HepG2 (cell line): ENCODE data around the gene MTHFSD. TPM values are rescaled to one million over a fixed set of nuclear protein-coding genes. Genes with fewer than 3 reads are reported as not detected.

Experiments used
- CBFB ChIP-seq: sonication (generic); formaldehyde crosslinking; IDR thresholded peaks from 2 replicates; pipeline ENCODE4 v1.4.0; 2020; ENCODE audit warnings: missing genetic modification reagents
- CENPX ChIP-seq: sonication (generic); formaldehyde crosslinking; IDR thresholded peaks from 2 replicates; pipeline ENCODE4 v1.9.0; 2021; ENCODE audit warnings: mild to moderate bottlenecking, missing genetic modification reagents, moderate library complexity
- CREB1 ChIP-seq, 2 experiments: fragments of 450-650 bp in 1 of 2; IDR thresholded peaks; 2 replicates each; pipeline ENCODE4 v1.6.1; 2016 to 2017; ENCODE audit warnings: control low read depth in 1 of 2, mild to moderate bottlenecking in 1 of 2, missing compliant biosample characterization in 1 of 2, missing genetic modification characterization in 1 of 2
- GTF3A ChIP-seq: sonication (generic); formaldehyde crosslinking; conservative IDR thresholded peaks from 2 replicates; pipeline ENCODE4 v1.4.0; 2020; ENCODE audit warnings: mild to moderate bottlenecking, missing genetic modification reagents
- HES4 ChIP-seq: sonication (generic); formaldehyde crosslinking; IDR thresholded peaks from 2 replicates; pipeline ENCODE4 v1.9.0; 2021; ENCODE audit warnings: mild to moderate bottlenecking, missing genetic modification reagents, borderline replicate concordance
- MATR3 ChIP-seq: sonication (generic); formaldehyde crosslinking; IDR thresholded peaks from 2 replicates; pipeline ENCODE4 v1.4.0; 2020; ENCODE audit warnings: missing genetic modification reagents
- NFIC ChIP-seq: IDR thresholded peaks from 2 replicates; pipeline ENCODE4 v1.6.1; 2012; ENCODE audit warnings: mild to moderate bottlenecking, low read length, inconsistent platforms
- SIX1 ChIP-seq: sonication (generic); formaldehyde crosslinking; IDR thresholded peaks from 2 replicates; pipeline ENCODE4 v1.4.0; 2020; ENCODE audit warnings: missing genetic modification reagents, borderline replicate concordance
- TBX2 ChIP-seq: sonication (generic); formaldehyde crosslinking; IDR thresholded peaks from 2 replicates; pipeline ENCODE4 v1.5.0; 2020; ENCODE audit warnings: missing genetic modification reagents, mild to moderate bottlenecking, borderline replicate concordance
- ZFY ChIP-seq: sonication (generic); formaldehyde crosslinking; IDR thresholded peaks from 2 replicates; pipeline ENCODE4 v1.4.0; 2020; ENCODE audit warnings: missing genetic modification reagents
- ZNF160 ChIP-seq: sonication (generic); formaldehyde crosslinking; IDR thresholded peaks from 2 replicates; pipeline ENCODE4 v1.8.0; 2022; ENCODE audit warnings: mild to moderate bottlenecking, inconsistent platforms, missing genetic modification reagents
- ZNF17 ChIP-seq: sonication (generic); formaldehyde crosslinking; IDR thresholded peaks from 2 replicates; pipeline ENCODE4 v1.5.0; 2020; ENCODE audit warnings: mild to moderate bottlenecking, missing genetic modification reagents
- ZNF3 ChIP-seq: IDR thresholded peaks from 2 replicates; pipeline ENCODE4 v1.7.0; 2017; ENCODE audit warnings: inconsistent platforms
- ZNF629 ChIP-seq: sonication (generic); formaldehyde crosslinking; conservative IDR thresholded peaks from 2 replicates; pipeline ENCODE4 v1.5.0; 2020; ENCODE audit warnings: missing genetic modification reagents
- polyA plus RNA-seq, 8 experiments: library from polyadenylated mRNA; depleted of rRNA in 3 of 8; stranded (reverse) in 7 of 8; unstranded in 1 of 8; fragments of >200 nt; fragmentation: Illumina TruSeq in 4 of 8; extraction: Trizol in 4 of 8; gene quantifications; 2 replicates each; pipeline versions ENCODE4 v1.2.1 to v1.2.3, GENCODE V29; 2011 to 2016; ENCODE audit warnings: low read depth in 4 of 8, missing spikeins in 1 of 8, mixed read lengths in 1 of 8; ENCODE audit not compliant: insufficient read depth in 1 of 8
- total RNA-seq, 5 experiments: library from RNA; depleted of rRNA; stranded (reverse); fragments of >200 nt; fragmentation: Illumina TruSeq; extraction: Trizol; gene quantifications; 2 replicates each; pipeline ENCODE4 v1.2.3, GENCODE V29; 2016; ENCODE audit warnings: low read depth in 1 of 5
- TF ChIP-seq, protein P1 (sequence below): sonication (generic); formaldehyde crosslinking; IDR thresholded peaks from 2 replicates; pipeline ENCODE4 v1.5.1; 2020; ENCODE audit warnings: missing genetic modification reagents, mild to moderate bottlenecking, borderline replicate concordance
- TF ChIP-seq, protein P2 (sequence below): fragments of 450-650 bp; IDR thresholded peaks from 2 replicates; pipeline ENCODE4 v1.6.1; 2017
- TF ChIP-seq, protein P3 (sequence below): sonication (generic); formaldehyde crosslinking; IDR thresholded peaks from 2 replicates; pipeline ENCODE4 v1.4.0; 2020; ENCODE audit warnings: mild to moderate bottlenecking, low read depth, missing genetic modification reagents
- TF ChIP-seq, protein P4 (sequence below): sonication (generic); formaldehyde crosslinking; IDR thresholded peaks from 2 replicates; pipeline ENCODE4 v1.8.1; 2022; ENCODE audit warnings: mild to moderate bottlenecking, missing genetic modification reagents
- TF ChIP-seq, protein P5 (sequence below): sonication (generic); formaldehyde crosslinking; IDR thresholded peaks from 2 replicates; pipeline ENCODE4 v1.5.0; 2020; ENCODE audit warnings: mild to moderate bottlenecking, missing genetic modification reagents
- TF ChIP-seq, protein P6 (sequence below): sonication (generic); formaldehyde crosslinking; IDR thresholded peaks from 2 replicates; pipeline ENCODE4 v1.8.0; 2022; ENCODE audit warnings: missing genetic modification reagents, low read depth, mild to moderate bottlenecking, borderline replicate concordance

MTHFSD gene
- total and polyA plus RNA-seq, 2 of the 13 experiments (the other 11 are each of a cell fraction or from before 2014, with no cell fraction given), result 14.2 to 16.3 TPM

DNA sequence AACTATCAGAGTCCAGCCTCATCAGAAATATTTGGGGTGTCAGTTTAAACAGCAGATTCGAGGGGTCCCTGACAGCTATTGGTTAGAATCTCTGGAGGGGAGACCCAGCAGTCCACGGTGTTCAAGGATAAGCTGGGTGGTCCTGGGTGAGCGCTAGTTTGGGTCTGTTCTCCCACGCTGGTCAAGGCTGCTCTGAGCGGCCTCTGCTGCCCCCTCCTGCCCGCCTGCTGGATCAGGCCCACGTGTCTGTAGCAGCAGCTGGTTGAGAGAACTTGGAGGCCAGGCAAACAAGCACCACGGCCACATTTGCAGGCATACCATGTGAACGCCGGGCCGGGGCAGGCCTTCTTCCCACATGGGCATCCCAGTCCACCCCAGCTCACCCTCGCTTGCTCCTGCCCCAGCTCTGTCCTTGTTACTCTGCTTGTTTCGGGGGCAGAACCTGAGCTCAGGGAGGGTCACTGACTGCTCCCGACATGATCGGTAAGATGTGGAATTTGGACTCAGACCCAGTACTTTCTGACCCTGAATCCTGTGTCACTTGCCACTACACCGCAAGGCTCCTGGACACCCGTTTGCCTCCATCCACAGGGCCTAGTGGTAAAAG is 37.3 kb downstream of the MTHFSD start (continued):
- TF ChIP-seq TBX2 (CRISPR knock-in tag) (0 out of 2 replicates have a peak, but pooled peaks have one; percentile 19), CENPX (CRISPR knock-in tag) (no peak), CREB1 (IDR thresholded peaks at IDR 0.05) (no peak), CREB1 (CRISPR knock-in tag; IDR thresholded peaks at IDR 0.05) (no peak), SIX1 (CRISPR knock-in tag) (no peak), ZNF3 (CRISPR knock-in tag) (no peak), ZFY (peak; percentile 30; the same call in 1 of the 2 replicates), ZNF160 (CRISPR knock-in tag) (no peak), ZNF629 (CRISPR knock-in tag) (no peak), HES4 (CRISPR knock-in tag) (0 out of 2 replicates have a peak, but pooled peaks have one; percentile 40), GTF3A (CRISPR knock-in tag) (no peak), MATR3 (no peak), ZNF17 (no peak), NFIC (no peak), CBFB (CRISPR knock-in tag) (no peak)
- TF ChIP-seq, protein P1, sequence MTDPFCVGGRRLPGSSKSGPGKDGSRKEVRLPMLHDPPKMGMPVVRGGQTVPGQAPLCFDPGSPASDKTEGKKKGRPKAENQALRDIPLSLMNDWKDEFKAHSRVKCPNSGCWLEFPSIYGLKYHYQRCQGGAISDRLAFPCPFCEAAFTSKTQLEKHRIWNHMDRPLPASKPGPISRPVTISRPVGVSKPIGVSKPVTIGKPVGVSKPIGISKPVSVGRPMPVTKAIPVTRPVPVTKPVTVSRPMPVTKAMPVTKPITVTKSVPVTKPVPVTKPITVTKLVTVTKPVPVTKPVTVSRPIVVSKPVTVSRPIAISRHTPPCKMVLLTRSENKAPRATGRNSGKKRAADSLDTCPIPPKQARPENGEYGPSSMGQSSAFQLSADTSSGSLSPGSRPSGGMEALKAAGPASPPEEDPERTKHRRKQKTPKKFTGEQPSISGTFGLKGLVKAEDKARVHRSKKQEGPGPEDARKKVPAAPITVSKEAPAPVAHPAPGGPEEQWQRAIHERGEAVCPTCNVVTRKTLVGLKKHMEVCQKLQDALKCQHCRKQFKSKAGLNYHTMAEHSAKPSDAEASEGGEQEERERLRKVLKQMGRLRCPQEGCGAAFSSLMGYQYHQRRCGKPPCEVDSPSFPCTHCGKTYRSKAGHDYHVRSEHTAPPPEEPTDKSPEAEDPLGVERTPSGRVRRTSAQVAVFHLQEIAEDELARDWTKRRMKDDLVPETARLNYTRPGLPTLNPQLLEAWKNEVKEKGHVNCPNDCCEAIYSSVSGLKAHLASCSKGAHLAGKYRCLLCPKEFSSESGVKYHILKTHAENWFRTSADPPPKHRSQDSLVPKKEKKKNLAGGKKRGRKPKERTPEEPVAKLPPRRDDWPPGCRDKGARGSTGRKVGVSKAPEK (CRISPR knock-in tag), result no peak
- TF ChIP-seq, protein P2, sequence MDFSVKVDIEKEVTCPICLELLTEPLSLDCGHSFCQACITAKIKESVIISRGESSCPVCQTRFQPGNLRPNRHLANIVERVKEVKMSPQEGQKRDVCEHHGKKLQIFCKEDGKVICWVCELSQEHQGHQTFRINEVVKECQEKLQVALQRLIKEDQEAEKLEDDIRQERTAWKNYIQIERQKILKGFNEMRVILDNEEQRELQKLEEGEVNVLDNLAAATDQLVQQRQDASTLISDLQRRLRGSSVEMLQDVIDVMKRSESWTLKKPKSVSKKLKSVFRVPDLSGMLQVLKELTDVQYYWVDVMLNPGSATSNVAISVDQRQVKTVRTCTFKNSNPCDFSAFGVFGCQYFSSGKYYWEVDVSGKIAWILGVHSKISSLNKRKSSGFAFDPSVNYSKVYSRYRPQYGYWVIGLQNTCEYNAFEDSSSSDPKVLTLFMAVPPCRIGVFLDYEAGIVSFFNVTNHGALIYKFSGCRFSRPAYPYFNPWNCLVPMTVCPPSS, result no peak
- TF ChIP-seq, protein P3, sequence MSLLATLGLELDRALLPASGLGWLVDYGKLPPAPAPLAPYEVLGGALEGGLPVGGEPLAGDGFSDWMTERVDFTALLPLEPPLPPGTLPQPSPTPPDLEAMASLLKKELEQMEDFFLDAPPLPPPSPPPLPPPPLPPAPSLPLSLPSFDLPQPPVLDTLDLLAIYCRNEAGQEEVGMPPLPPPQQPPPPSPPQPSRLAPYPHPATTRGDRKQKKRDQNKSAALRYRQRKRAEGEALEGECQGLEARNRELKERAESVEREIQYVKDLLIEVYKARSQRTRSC (CRISPR knock-in tag), result no peak
- TF ChIP-seq, protein P4, sequence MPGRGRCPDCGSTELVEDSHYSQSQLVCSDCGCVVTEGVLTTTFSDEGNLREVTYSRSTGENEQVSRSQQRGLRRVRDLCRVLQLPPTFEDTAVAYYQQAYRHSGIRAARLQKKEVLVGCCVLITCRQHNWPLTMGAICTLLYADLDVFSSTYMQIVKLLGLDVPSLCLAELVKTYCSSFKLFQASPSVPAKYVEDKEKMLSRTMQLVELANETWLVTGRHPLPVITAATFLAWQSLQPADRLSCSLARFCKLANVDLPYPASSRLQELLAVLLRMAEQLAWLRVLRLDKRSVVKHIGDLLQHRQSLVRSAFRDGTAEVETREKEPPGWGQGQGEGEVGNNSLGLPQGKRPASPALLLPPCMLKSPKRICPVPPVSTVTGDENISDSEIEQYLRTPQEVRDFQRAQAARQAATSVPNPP, result no peak
- TF ChIP-seq, protein P5, sequence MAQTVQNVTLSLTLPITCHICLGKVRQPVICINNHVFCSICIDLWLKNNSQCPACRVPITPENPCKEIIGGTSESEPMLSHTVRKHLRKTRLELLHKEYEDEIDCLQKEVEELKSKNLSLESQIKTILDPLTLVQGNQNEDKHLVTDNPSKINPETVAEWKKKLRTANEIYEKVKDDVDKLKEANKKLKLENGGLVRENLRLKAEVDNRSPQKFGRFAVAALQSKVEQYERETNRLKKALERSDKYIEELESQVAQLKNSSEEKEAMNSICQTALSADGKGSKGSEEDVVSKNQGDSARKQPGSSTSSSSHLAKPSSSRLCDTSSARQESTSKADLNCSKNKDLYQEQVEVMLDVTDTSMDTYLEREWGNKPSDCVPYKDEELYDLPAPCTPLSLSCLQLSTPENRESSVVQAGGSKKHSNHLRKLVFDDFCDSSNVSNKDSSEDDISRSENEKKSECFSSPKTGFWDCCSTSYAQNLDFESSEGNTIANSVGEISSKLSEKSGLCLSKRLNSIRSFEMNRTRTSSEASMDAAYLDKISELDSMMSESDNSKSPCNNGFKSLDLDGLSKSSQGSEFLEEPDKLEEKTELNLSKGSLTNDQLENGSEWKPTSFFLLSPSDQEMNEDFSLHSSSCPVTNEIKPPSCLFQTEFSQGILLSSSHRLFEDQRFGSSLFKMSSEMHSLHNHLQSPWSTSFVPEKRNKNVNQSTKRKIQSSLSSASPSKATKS, result no peak
- TF ChIP-seq, protein P6, sequence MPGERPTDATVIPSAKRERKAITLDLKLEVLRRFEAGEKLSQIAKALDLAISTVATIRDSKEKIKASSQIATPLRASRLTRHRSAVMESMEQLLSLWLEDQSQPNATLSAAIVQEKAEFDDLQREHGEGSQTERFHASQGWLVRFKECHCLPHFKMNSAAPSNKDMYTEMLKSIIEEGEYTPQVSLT, result no peak
